OCI-LY7 (cell line): ENCODE measurements around the gene NEK4.

Experiments used
- CTCF ChIP-seq: fragments of 200-600 bp; sonication (generic); conservative IDR thresholded peaks from 2 replicates; pipeline ENCODE4 v1.5.1; 2014; ENCODE audit warnings: mild to moderate bottlenecking, antibody characterized with exemption, low read length, moderate library complexity, mixed read lengths
- EZH2phosphoT487 ChIP-seq: fragments of 200-600 bp; sonication (generic); IDR thresholded peaks from 2 replicates; pipeline ENCODE4 v1.6.1; 2018; ENCODE audit warnings: low read depth, borderline replicate concordance, mild to moderate bottlenecking, mixed run types, antibody characterized with exemption, low read length, moderate library complexity, mixed read lengths

- TF ChIP-seq CTCF (no peak), EZH2phosphoT487 (no peak)
Observed at GRCh38 chr3:52679199-52679538, 91.6 kb downstream of the NEK4 start.
